Hepatocyte (in vitro differentiated cells): ENCODE measurements around the gene HIBCH. TPM values are rescaled to one million over a fixed set of nuclear protein-coding genes. Genes with fewer than 3 reads are reported as not detected.
A peak's percentile ranks its signal among the peaks of the same experiment; 100 is the strongest.

Experiments
- DNase-seq: peaks from one replicate; pipeline ENCODE4 v3.0.0-alpha.2; 2016; ENCODE audit warnings: low spot score
- H2AFZ ChIP-seq: fragments of 200-600 bp; sonication (generic); 2 replicates; pipeline ENCODE4 v1.6.0; 2016; ENCODE audit warnings: antibody characterized with exemption, mild to moderate bottlenecking
- H3K27ac ChIP-seq: fragments of 200-600 bp; sonication (generic); 2 replicates; pipeline ENCODE4 v1.5.1; 2016; ENCODE audit warnings: mild to moderate bottlenecking
- H3K27me3 ChIP-seq: fragments of 200-600 bp; sonication (generic); 2 replicates; pipeline ENCODE4 v1.6.1; 2016
- H3K36me3 ChIP-seq: fragments of 200-600 bp; sonication (generic); replicated peaks from 2 replicates; pipeline ENCODE4 v1.5.1; 2016; ENCODE audit warnings: low read depth; ENCODE audit not compliant: insufficient read depth
- H3K4me1 ChIP-seq: fragments of 200-600 bp; sonication (generic); 2 replicates; pipeline ENCODE4 v1.5.1; 2016; ENCODE audit warnings: mild to moderate bottlenecking, moderate library complexity; ENCODE audit not compliant: insufficient read depth
- H3K4me2 ChIP-seq: fragments of 200-600 bp; sonication (generic); 2 replicates; pipeline ENCODE4 v1.6.0; 2016
- H3K4me3 ChIP-seq: fragments of 200-600 bp; sonication (generic); 2 replicates; pipeline ENCODE4 v1.5.1; 2016; ENCODE audit warnings: mild to moderate bottlenecking
- H3K79me2 ChIP-seq: fragments of 200-600 bp; sonication (generic); 2 replicates; pipeline ENCODE4 v1.6.0; 2017; ENCODE audit warnings: mild to moderate bottlenecking
- H3K9me2 ChIP-seq: fragments of 200-600 bp; sonication (generic); replicated peaks from 2 replicates; pipeline ENCODE4 v1.6.0; 2017; ENCODE audit warnings: mild to moderate bottlenecking; ENCODE audit not compliant: insufficient read depth
- H3K9me3 ChIP-seq: fragments of 200-600 bp; sonication (generic); 2 replicates; pipeline ENCODE4 v1.5.1; 2016; ENCODE audit warnings: low read depth, mild to moderate bottlenecking
- H4K20me1 ChIP-seq: fragments of 200-600 bp; sonication (generic); 2 replicates; pipeline ENCODE4 v1.6.0; 2016; ENCODE audit warnings: mild to moderate bottlenecking; ENCODE audit not compliant: insufficient read depth, poor library complexity, severe bottlenecking
- EZH2 ChIP-seq: fragments of 200-600 bp; sonication (generic); IDR thresholded peaks from 2 replicates; pipeline ENCODE4 v1.6.1; 2016; ENCODE audit warnings: antibody characterized with exemption, mild to moderate bottlenecking, borderline replicate concordance
- EZH2phosphoT487 ChIP-seq: fragments of 200-600 bp; sonication (generic); IDR thresholded peaks from one replicate; pipeline ENCODE4 v1.6.1; 2018; ENCODE audit warnings: antibody characterized with exemption, mild to moderate bottlenecking, low read depth, moderate library complexity; ENCODE audit not compliant: unreplicated experiment, severe bottlenecking
- WGBS: methylation state at CpG from one replicate; pipeline ENCODE4 v1.1.6; 2016; ENCODE audit warnings: low lambda C conversion rate; ENCODE audit errors: missing lambda C conversion rate; 5-methylcytosine and 5-hydroxymethylcytosine counted together
- polyA plus RNA-seq: library from polyadenylated mRNA; unstranded; fragments of >200 nt; fragmentation: Nextera tagmentation; extraction: Ambion mirVana; gene quantifications from 2 replicates; pipeline ENCODE4 v1.2.1, GENCODE V29; 2016
- total RNA-seq: library from RNA; depleted of rRNA; stranded (reverse); fragments of >200 nt; gene quantifications from 2 replicates; pipeline ENCODE4 v1.2.3, GENCODE V29; 2014
- TF ChIP-seq, protein P1 (sequence below): fragments of 200-600 bp; sonication (generic); IDR thresholded peaks from 2 replicates; pipeline ENCODE4 v1.5.1; 2016; ENCODE audit warnings: antibody characterized with exemption, mild to moderate bottlenecking; ENCODE audit not compliant: poor library complexity

Gene HIBCH
- total and polyA plus RNA-seq, 2 experiments from 2014 or later, result 30.9 to 57.0 TPM

DNA sequence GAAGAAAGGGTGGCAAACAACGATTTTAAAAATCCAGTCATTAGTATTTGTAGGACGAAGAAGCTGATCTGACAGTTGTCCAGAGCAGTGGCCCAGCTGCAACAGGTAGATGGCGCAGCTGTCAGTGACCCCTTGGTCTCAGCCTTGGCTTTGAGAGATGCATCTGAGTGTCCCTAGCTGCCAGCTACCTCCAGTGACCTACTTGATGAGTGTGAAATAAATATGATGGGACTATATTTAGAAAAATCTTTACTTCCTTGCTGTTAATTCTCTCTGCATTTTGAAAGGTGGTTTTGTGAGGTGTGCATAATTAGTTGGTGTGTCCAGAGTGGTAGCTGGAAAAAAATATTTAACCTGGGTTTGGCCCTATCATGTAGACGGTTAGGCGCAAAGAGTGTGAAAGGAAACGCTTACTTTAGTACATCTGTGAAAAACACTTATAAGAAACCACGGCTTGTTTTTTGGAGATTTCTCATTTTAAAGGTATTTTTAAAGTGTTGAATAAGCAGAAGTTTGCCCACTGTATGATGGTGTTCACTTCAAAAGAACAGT, 24.7 kb upstream of the HIBCH start:
- 38% methylated on average over 7 of the region's 7 CpGs for WGBS
- Histone ChIP-seq H3K79me2 (peaks cover 36% of the 10 kb centered on the region), H3K4me2 (peak overlapping the region; percentile 91), H3K27ac (peak overlapping the region; percentile 96), H3K9me3 (no peaks in the 10 kb centered on the region), H2AFZ (peak overlapping the region; percentile 97), H4K20me1 (no peaks in the 10 kb centered on the region), H3K9me2 (no peaks in the 10 kb centered on the region), H3K27me3 (no peaks in the 10 kb centered on the region), H3K4me3 (peak overlapping the region; percentile 64), H3K4me1 (no peaks in the 10 kb centered on the region), H3K36me3 (no peaks in the 10 kb centered on the region)
- TF ChIP-seq, protein P1, sequence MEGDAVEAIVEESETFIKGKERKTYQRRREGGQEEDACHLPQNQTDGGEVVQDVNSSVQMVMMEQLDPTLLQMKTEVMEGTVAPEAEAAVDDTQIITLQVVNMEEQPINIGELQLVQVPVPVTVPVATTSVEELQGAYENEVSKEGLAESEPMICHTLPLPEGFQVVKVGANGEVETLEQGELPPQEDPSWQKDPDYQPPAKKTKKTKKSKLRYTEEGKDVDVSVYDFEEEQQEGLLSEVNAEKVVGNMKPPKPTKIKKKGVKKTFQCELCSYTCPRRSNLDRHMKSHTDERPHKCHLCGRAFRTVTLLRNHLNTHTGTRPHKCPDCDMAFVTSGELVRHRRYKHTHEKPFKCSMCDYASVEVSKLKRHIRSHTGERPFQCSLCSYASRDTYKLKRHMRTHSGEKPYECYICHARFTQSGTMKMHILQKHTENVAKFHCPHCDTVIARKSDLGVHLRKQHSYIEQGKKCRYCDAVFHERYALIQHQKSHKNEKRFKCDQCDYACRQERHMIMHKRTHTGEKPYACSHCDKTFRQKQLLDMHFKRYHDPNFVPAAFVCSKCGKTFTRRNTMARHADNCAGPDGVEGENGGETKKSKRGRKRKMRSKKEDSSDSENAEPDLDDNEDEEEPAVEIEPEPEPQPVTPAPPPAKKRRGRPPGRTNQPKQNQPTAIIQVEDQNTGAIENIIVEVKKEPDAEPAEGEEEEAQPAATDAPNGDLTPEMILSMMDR, result peak; percentile 49
- TF ChIP-seq EZH2 (no peak), EZH2phosphoT487 (no peak)
- peak; percentile 69 for DNase-seq

DNA sequence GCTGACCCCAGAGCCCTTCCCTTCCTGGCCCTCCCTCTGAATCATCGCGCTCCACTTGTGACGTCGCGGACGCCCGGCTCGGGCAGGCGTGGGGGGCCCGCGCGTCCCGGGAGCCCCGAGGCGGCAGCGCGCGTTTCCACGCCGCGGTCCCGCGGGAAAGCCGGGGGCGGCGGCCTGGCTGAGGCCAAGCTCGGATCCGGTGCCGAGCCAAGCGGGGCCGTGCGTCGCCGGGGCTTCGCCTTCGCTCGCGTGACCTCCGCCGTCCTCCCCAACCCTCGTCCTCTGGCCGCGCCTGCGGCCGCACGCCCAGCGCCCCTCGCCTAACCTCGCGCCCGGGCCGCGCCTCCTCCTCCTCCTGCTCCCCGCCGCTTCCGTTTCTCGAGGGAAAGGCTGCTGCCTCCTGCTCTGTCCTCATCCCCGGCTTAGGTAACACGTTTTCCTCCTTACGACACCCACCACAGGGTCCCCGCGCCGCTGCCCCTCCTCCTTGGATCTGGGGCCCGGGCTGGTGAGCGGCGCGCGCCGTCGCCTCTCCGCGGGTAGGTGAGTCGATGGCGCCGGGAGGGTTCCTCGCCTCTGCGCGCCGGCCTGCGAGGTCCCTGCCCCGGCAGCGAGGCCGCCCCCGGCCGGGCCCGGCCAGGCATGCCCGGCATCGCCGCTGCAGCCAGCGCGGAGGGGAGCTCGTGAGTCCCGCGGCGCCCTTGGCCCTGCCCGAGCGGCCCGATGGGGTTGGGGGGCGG, 24.1 kb upstream of the HIBCH start, which contains the start of gene INPP1:
TSS of gene INPP1 (plus strand) at position 54 of the 740 bp plus-strand sequence. CDS start 16,514 bp downstream, outside the sequence.
- H3K79me2 ChIP-seq, result peaks cover 34% of the 10 kb centered on the region
- H3K4me2 ChIP-seq, result peak within 1 kb of the TSS; percentile 91
- no peaks in the 10 kb centered on the region for H4K20me1 ChIP-seq
- peak within 1 kb of the TSS; percentile 97 for H2AFZ ChIP-seq
- WGBS, result 2% methylated on average over 83 of the region's 99 CpGs
- H3K36me3 ChIP-seq, result no peaks in the 10 kb centered on the region
- no peaks in the 10 kb centered on the region for H3K27me3 ChIP-seq
- TF ChIP-seq, protein P1, result no peak
- TF ChIP-seq EZH2, result no peak
- TF ChIP-seq EZH2phosphoT487, result no peak
- peak; percentile 75 for DNase-seq
- no peaks in the 10 kb centered on the region for H3K9me3 ChIP-seq
- H3K4me3 ChIP-seq, result peak within 1 kb of the TSS; percentile 64
- H3K27ac ChIP-seq, result peak within 1 kb of the TSS; percentile 96
- no peaks in the 10 kb centered on the region for H3K4me1 ChIP-seq
- no peaks in the 10 kb centered on the region for H3K9me2 ChIP-seq

DNA sequence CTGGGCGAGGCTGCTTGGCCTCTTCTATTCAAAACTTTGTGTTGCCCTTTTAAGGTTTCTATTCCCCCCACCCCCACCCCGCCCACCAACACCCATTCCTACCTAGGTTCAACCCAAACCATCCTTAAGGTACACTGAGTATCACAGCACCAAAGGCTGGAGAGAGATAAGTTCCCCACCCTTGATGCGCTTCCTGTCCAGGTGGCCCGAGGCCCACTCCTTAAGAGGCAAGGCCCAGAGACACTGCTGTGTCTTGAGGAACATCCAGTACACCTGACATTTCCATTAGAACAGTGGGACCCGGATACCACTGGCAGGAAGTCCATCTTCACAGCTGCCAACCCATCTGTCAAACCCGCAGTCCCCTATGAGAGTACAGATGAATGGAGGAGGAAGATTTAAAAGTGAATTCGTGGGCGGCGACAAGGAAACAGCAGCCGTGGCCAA, 23.5 kb upstream of the HIBCH start:
- Histone ChIP-seq H3K4me3 (peak overlapping the region; percentile 64), H4K20me1 (no peaks in the 10 kb centered on the region), H3K9me2 (no peaks in the 10 kb centered on the region), H3K27me3 (no peaks in the 10 kb centered on the region), H3K9me3 (no peaks in the 10 kb centered on the region), H2AFZ (peak overlapping the region; percentile 97), H3K79me2 (peaks cover 29% of the 10 kb centered on the region), H3K4me2 (peak overlapping the region; percentile 91), H3K4me1 (no peaks in the 10 kb centered on the region), H3K36me3 (no peaks in the 10 kb centered on the region), H3K27ac (peak overlapping the region; percentile 96)
- WGBS, result 47% methylated on average over 10 of the region's 10 CpGs
- TF ChIP-seq EZH2, result no peak
- TF ChIP-seq, protein P1, result no peak
- no peak for TF ChIP-seq EZH2phosphoT487
- no peak for DNase-seq
